ENCODE measurements around the gene CCDC197. TPM values are rescaled to one million over a fixed set of nuclear protein-coding genes. Genes with fewer than 3 reads are reported as not detected.

Gene CCDC197
- total RNA-seq, 1 donor from 2014 or later, result not detected

DNA sequence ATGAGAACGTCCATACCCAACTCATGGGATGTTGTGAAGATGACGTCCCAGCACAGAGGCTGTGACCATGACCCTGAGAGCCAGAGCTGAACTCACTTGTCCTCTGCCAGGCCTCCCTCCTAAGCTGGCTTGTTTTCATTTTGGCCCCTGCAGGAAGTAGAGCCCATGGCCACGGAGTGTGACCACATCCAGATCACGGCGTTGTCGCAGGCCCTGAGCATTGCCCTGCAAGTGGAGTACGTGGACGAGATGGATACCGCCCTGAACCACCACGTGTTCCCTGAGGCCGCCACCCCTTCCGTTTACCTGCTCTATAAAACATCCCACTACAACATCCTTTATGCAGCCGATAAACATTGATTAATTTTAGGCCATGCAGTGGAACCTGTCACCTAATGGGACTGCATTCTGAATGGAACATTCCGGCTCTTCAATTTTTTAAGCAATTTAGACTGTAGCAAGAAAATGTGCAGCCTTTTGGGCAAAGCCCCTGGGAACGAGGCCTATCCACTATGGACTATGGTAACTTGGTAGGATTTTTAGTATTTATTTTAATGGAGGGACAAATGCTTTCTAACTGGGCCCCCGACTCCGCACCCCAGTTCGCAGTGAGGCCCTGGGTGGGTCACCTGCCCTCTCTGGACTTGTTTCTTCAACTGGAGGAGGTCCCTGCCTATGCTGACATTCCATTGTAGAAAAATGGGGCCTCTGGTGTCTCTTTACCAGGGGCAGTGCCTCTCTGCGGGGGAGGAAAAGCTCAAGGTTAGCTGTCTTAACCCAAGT, 48.7 kb downstream of the CCDC197 start:
- no peak for DNase-seq (ENCODE audit: low read depth)
- no peak overlapping the region for H3K4me3 ChIP-seq (ENCODE audit: low read depth, low read length)
- TF ChIP-seq, protein P1, sequence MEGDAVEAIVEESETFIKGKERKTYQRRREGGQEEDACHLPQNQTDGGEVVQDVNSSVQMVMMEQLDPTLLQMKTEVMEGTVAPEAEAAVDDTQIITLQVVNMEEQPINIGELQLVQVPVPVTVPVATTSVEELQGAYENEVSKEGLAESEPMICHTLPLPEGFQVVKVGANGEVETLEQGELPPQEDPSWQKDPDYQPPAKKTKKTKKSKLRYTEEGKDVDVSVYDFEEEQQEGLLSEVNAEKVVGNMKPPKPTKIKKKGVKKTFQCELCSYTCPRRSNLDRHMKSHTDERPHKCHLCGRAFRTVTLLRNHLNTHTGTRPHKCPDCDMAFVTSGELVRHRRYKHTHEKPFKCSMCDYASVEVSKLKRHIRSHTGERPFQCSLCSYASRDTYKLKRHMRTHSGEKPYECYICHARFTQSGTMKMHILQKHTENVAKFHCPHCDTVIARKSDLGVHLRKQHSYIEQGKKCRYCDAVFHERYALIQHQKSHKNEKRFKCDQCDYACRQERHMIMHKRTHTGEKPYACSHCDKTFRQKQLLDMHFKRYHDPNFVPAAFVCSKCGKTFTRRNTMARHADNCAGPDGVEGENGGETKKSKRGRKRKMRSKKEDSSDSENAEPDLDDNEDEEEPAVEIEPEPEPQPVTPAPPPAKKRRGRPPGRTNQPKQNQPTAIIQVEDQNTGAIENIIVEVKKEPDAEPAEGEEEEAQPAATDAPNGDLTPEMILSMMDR (conservative IDR thresholded peaks at IDR 0.05; ENCODE audit: low read depth, low read length), result no peak

DNA sequence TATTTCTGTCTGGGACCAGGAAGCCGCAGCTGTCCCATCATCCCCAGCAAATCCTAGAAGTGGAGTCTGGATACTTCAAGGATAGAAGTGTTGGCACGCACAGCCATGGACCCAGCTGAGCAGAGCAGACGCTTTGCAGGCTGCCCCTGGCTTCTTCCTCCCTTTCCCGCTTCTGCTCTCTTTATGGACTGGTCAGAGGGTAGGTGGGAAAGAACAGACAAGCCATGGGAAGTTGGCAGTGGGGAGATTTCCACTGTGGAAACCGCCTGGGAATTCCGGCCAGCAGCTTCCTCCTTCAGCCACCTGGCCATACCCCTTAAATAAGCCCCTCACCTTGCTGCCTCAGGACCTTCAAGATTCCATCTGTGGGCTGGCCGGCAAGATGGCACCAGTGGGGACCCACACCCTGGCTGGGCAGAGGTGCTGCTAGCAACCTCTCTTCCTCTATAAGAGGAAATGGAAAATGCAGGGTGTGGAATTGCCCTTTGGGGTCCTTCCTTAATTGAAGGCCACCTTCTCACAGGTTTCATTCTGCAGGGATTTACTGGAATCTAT, 49.7 kb downstream of the CCDC197 start:
- no peak for DNase-seq (ENCODE audit: low read depth)
- TF ChIP-seq, protein P1 (conservative IDR thresholded peaks at IDR 0.05; ENCODE audit: low read depth, low read length), result no peak
- H3K4me3 ChIP-seq (ENCODE audit: low read depth, low read length), result no peak overlapping the region

- DNase-seq (ENCODE audit: low read depth), result no peak
- H3K4me3 ChIP-seq (ENCODE audit: low read depth, low read length), result no peak overlapping the region
- TF ChIP-seq, protein P1 (conservative IDR thresholded peaks at IDR 0.05; ENCODE audit: low read depth, low read length), result no peak
Measured at GRCh38 chr14:94047581-94047980, 50.5 kb downstream of the CCDC197 start.

DNA sequence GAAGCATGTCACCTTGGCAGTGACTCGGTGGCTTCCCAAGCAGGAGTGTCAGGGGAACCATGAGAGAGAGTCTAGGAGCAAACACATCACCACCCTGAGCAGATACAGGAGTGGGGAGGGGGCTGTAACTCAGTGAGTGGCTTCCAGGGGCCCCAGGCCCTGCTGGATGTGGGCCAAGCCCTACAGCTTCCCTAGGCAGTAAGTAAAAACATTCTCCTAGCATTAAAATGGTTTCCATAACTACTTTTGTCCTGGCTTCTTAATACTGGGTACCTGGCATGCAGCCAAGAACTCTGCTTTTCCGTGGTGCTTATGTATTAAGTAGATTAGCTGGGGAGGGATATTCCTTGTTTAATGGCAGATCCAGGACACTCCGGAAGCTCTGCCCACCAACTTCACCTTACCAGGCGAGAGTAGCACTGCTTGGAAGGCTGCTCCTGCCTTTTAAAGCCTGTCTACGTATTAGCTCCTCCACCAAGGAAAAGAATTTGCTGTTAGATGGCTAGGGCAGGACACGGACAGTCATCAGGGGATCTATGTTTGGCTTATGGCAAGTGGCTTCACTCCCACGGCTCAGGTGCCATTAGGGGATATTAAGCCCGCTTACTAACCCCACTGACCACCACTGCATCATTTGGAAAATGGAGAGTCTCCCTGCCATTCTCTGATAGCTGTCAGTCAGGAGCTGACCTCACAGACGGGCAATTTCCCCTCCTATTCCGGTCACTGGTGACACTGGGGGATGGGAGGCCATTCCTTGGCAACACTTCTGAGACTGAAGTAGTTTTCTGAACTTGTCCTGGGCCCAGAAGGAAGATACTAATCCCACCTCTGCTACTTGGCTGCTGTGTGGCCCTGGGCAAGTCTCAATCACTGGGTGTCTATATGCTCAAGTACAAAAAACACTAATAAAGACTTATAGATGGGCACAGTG, 51.9 kb downstream of the CCDC197 start:
- H3K4me3 ChIP-seq (ENCODE audit: low read depth, low read length), result no peak overlapping the region
- TF ChIP-seq, protein P1 (conservative IDR thresholded peaks at IDR 0.05; ENCODE audit: low read depth, low read length), result no peak
- no peak for DNase-seq (ENCODE audit: low read depth)

DNA sequence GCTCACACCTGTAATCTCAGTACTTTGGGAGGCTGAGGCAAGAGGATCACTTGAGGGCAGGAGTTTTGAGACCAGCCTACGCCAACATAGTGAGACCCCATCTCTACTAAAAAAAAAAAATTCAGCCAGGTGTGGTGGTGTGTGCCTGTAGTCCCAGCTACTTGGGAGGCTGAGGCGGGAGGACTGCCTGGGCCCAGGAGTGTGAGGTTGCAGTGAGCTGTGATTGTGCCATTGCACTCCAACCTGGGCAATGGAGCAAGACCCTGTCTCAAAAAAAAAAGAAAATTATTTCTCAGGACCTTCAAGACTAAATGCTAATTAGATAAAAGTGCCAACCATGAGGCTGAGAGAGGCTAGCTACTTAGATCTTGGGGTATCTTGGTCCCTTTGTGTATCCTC, 52.5 kb downstream of the CCDC197 start:
- DNase-seq (ENCODE audit: low read depth), result no peak
- TF ChIP-seq, protein P1 (conservative IDR thresholded peaks at IDR 0.05; ENCODE audit: low read depth, low read length), result no peak
- no peak overlapping the region for H3K4me3 ChIP-seq (ENCODE audit: low read depth, low read length)

- TF ChIP-seq, protein P1 (conservative IDR thresholded peaks at IDR 0.05; ENCODE audit: low read depth, low read length), result no peak
- DNase-seq (ENCODE audit: low read depth), result peak; percentile 41
- no peak overlapping the region for H3K4me3 ChIP-seq (ENCODE audit: low read depth, low read length)
Measured at GRCh38 chr14:94050231-94050880, 53.3 kb downstream of the CCDC197 start.
